Naive B cell (primary cell): ENCODE data around the gene MAGEB4. TPM values are rescaled to one million over a fixed set of nuclear protein-coding genes. Genes with fewer than 3 reads are reported as not detected.
"Not testable (repeated sequence)": the region's sequence is repeated elsewhere in the genome, so short reads cannot be mapped to it uniquely, and the experiment has no call there.

Source experiments
- ATAC-seq, 2 donors: fragments of 150-1000 bp; cut with Tn5 transposase; 2 replicates each; pipeline ENCODE4 v1.10.0; 2021; ENCODE audit warnings: low read depth in 2 of 2, mild to moderate bottlenecking in 2 of 2, moderate library complexity in 2 of 2
- DNase-seq: peaks from one replicate; pipeline ENCODE4 v3.0.0; 2022
- H3K27ac Mint-ChIP-seq, 6 donors: one replicate each; pipeline ENCODE4 v1.8.0; 2020 to 2022; ENCODE audit warnings: mild to moderate bottlenecking in 6 of 6, mixed read lengths in 6 of 6, moderate library complexity in 5 of 6, inconsistent platforms in 2 of 6
- H3K27me3 Mint-ChIP-seq, 3 donors: one replicate each; pipeline ENCODE4 v1.8.0; 2021 to 2022; ENCODE audit warnings: mixed read lengths in 3 of 3, mild to moderate bottlenecking in 1 of 3
- H3K36me3 Mint-ChIP-seq, 2 donors: one replicate each; pipeline ENCODE4 v1.8.0; 2020 to 2022; ENCODE audit warnings: mixed read lengths in 2 of 2, inconsistent platforms in 1 of 2, mild to moderate bottlenecking in 1 of 2
- H3K4me1 Mint-ChIP-seq, 3 donors: one replicate each; pipeline ENCODE4 v1.8.0; 2020 to 2022; ENCODE audit warnings: mixed read lengths in 3 of 3, inconsistent platforms in 1 of 3, mild to moderate bottlenecking in 1 of 3, moderate library complexity in 1 of 3
- H3K4me3 Mint-ChIP-seq, 8 donors: one replicate each; pipeline ENCODE4 v1.8.0; 2020 to 2022; ENCODE audit warnings: mild to moderate bottlenecking in 8 of 8, mixed read lengths in 8 of 8, moderate library complexity in 8 of 8, inconsistent platforms in 2 of 8
- H3K9me3 Mint-ChIP-seq, 7 donors: one replicate each; pipeline ENCODE4 v1.8.0; 2020 to 2022; ENCODE audit warnings: mixed read lengths in 7 of 7, mild to moderate bottlenecking in 5 of 7, inconsistent platforms in 2 of 7, moderate library complexity in 1 of 7
- polyA plus RNA-seq, 6 donors: library from polyadenylated mRNA; unstranded; fragments of 300-500 nt; fragmentation: Illumina TruSeq; gene quantifications; one replicate each; pipeline ENCODE4 v1.2.3, GENCODE V29; 2021; ENCODE audit warnings: low read depth in 6 of 6

Gene MAGEB4
- polyA plus RNA-seq = not detected

GRCh38 chrX:30241724-30242415 is at the start of gene MAGEB4:
Gene MAGEB4 (plus strand): TSS chrX:30242000. CDS start chrX:30242136, 136 bp downstream.
- Mint-ChIP-seq H3K4me1 (no peaks in the 10 kb centered on the region), H3K9me3 (peaks cover 0 to 3% (median 0%) of the 10 kb centered on the region in 7 donors), H3K27me3 (no peaks in the 10 kb centered on the region), H3K36me3 (no peaks in the 10 kb centered on the region), H3K4me3 (peak within 1 kb of the TSS in 1 of 8 donors; percentile 59), H3K27ac (no peak within 1 kb of the TSS)
- DNase-seq = no peak
- ATAC-seq = no peak

GRCh38 chrX:30193910-30194309 is 47.9 kb upstream of the MAGEB4 start:
- not testable (repeated sequence) for H3K4me1 Mint-ChIP-seq, H3K36me3 Mint-ChIP-seq, H3K27ac Mint-ChIP-seq, H3K9me3 Mint-ChIP-seq, H3K4me3 Mint-ChIP-seq, ATAC-seq, DNase-seq
- peaks cover 6 to 14% (median 9%) of the 10 kb centered on the region in 3 donors for H3K27me3 Mint-ChIP-seq

- Mint-ChIP-seq H3K4me3 (no peak overlapping the region), H3K9me3 (peaks cover 0 to 3% (median 0%) of the 10 kb centered on the region in 7 donors), H3K36me3 (no peaks in the 10 kb centered on the region), H3K27ac (no peak overlapping the region), H3K4me1 (no peaks in the 10 kb centered on the region), H3K27me3 (peaks cover 6 to 14% (median 9%) of the 10 kb centered on the region in 3 donors)
- no peak for DNase-seq
- no peak for ATAC-seq
Observed at GRCh38 chrX:30196322-30196721, 45.5 kb upstream of the MAGEB4 start.

- Mint-ChIP-seq H3K4me3 (no peak overlapping the region), H3K4me1 (no peaks in the 10 kb centered on the region), H3K27me3 (peaks cover 0 to 8% (median 0%) of the 10 kb centered on the region in 3 donors), H3K27ac (no peak overlapping the region), H3K9me3 (peaks cover 0 to 3% (median 0%) of the 10 kb centered on the region in 7 donors), H3K36me3 (no peaks in the 10 kb centered on the region)
- no peak for DNase-seq
- ATAC-seq = no peak
Observed at GRCh38 chrX:30212172-30212571, 29.6 kb upstream of the MAGEB4 start.

- Mint-ChIP-seq H3K27me3 (peaks cover 0 to 8% (median 0%) of the 10 kb centered on the region in 3 donors), H3K4me1 (no peaks in the 10 kb centered on the region), H3K9me3 (peaks cover 0 to 3% (median 0%) of the 10 kb centered on the region in 7 donors), H3K36me3 (no peaks in the 10 kb centered on the region), H3K4me3 (no peak within 1 kb of the TSS), H3K27ac (no peak within 1 kb of the TSS)
- no peak for ATAC-seq
- DNase-seq = no peak
Observed at GRCh38 chrX:30215357-30215843, 26.4 kb upstream of the MAGEB4 start, which contains the start of gene MAGEB2. Gene MAGEB2 (plus strand): TSS chrX:30215563. CDS start chrX:30218581, 3,018 bp downstream.

- no peaks in the 10 kb centered on the region for H3K36me3 Mint-ChIP-seq
- no peak overlapping the region for H3K27ac Mint-ChIP-seq
- H3K4me1 Mint-ChIP-seq = no peaks in the 10 kb centered on the region
- no peak overlapping the region for H3K4me3 Mint-ChIP-seq
- ATAC-seq = no peak
- H3K9me3 Mint-ChIP-seq = peaks cover 0 to 3% (median 0%) of the 10 kb centered on the region in 7 donors
- DNase-seq = no peak
- no peaks in the 10 kb centered on the region for H3K27me3 Mint-ChIP-seq
Observed at GRCh38 chrX:30217465-30217864, 24.3 kb upstream of the MAGEB4 start.

GRCh38 chrX:30219372-30219771 is 22.4 kb upstream of the MAGEB4 start:
- Mint-ChIP-seq H3K4me3 (no peak overlapping the region), H3K4me1 (no peaks in the 10 kb centered on the region), H3K36me3 (no peaks in the 10 kb centered on the region), H3K27ac (no peak overlapping the region), H3K27me3 (no peaks in the 10 kb centered on the region), H3K9me3 (peaks cover 0 to 3% (median 0%) of the 10 kb centered on the region in 7 donors)
- DNase-seq (no peak), ATAC-seq (no peak)

- Mint-ChIP-seq H3K4me1 (no peaks in the 10 kb centered on the region), H3K27ac (no peak overlapping the region), H3K27me3 (no peaks in the 10 kb centered on the region), H3K4me3 (no peak overlapping the region), H3K9me3 (peaks cover 0 to 3% (median 0%) of the 10 kb centered on the region in 7 donors), H3K36me3 (no peaks in the 10 kb centered on the region)
- DNase-seq = no peak
- no peak for ATAC-seq
Observed at GRCh38 chrX:30220661-30221060, 21.1 kb upstream of the MAGEB4 start.

GRCh38 chrX:30224536-30224935 is 17.3 kb upstream of the MAGEB4 start:
- DNase-seq = no peak
- Mint-ChIP-seq H3K9me3 (no peaks in the 10 kb centered on the region), H3K4me3 (no peak overlapping the region), H3K36me3 (no peaks in the 10 kb centered on the region), H3K4me1 (no peaks in the 10 kb centered on the region), H3K27ac (peak overlapping the region in 1 of 6 donors; percentile 24), H3K27me3 (no peaks in the 10 kb centered on the region)
- ATAC-seq = no peak

- Mint-ChIP-seq H3K9me3 (no peaks in the 10 kb centered on the region), H3K4me1 (no peaks in the 10 kb centered on the region), H3K27me3 (no peaks in the 10 kb centered on the region), H3K4me3 (no peak overlapping the region), H3K27ac (no peak overlapping the region), H3K36me3 (no peaks in the 10 kb centered on the region)
- ATAC-seq (no peak), DNase-seq (no peak)
Observed at GRCh38 chrX:30228526-30228925, 13.3 kb upstream of the MAGEB4 start.

- no peak for DNase-seq
- Mint-ChIP-seq H3K27ac (no peak within 1 kb of the TSS), H3K27me3 (no peaks in the 10 kb centered on the region)
Observed at GRCh38 chrX:30230395-30230794, 11.4 kb upstream of the MAGEB4 start, which contains the start of gene MAGEB3. Gene MAGEB3 (plus strand): TSS chrX:30230657. CDS start chrX:30235925, 5,268 bp downstream.

GRCh38 chrX:30246769-30247489 is 5.1 kb downstream of the MAGEB4 start, which contains the start of gene MAGEB1:
Gene MAGEB1 (plus strand): TSS chrX:30247146. CDS start chrX:30250494, 3,348 bp downstream.
- no peak for ATAC-seq
- Mint-ChIP-seq H3K36me3 (no peaks in the 10 kb centered on the region), H3K27me3 (no peaks in the 10 kb centered on the region), H3K4me1 (no peaks in the 10 kb centered on the region), H3K4me3 (no peak within 1 kb of the TSS), H3K27ac (no peak within 1 kb of the TSS), H3K9me3 (peaks cover 0 to 6% (median 4%) of the 10 kb centered on the region in 7 donors)
- DNase-seq = no peak

More at GRCh38 chrX:30230395-30230794, 11.4 kb upstream of the MAGEB4 start, which contains the start of gene MAGEB3:
- Mint-ChIP-seq H3K36me3 (no peaks in the 10 kb centered on the region), H3K9me3 (peaks cover 0 to 2% (median 0%) of the 10 kb centered on the region in 7 donors), H3K4me1 (no peaks in the 10 kb centered on the region), H3K4me3 (no peak within 1 kb of the TSS)
- no peak for ATAC-seq

GRCh38 chrX:30248854-30249253 is 7.1 kb downstream of the MAGEB4 start:
- ATAC-seq (no peak), DNase-seq (no peak)
- H3K36me3 Mint-ChIP-seq = no peaks in the 10 kb centered on the region

More at GRCh38 chrX:30248854-30249253, 7.1 kb downstream of the MAGEB4 start:
- H3K27me3 Mint-ChIP-seq = no peaks in the 10 kb centered on the region
- H3K27ac Mint-ChIP-seq = no peak overlapping the region
- H3K9me3 Mint-ChIP-seq = peaks cover 0 to 6% (median 4%) of the 10 kb centered on the region in 7 donors
- no peaks in the 10 kb centered on the region for H3K4me1 Mint-ChIP-seq
- no peak overlapping the region for H3K4me3 Mint-ChIP-seq
